DND-41 (cell line): ENCODE results near the gene ACSL1.

Experiments used
- CTCF ChIP-seq: IDR thresholded peaks from 2 replicates; pipeline ENCODE4 v1.5.1; 2012; ENCODE audit warnings: borderline replicate concordance, low read length, moderate library complexity, mild to moderate bottlenecking; ENCODE audit not compliant: poor library complexity, severe bottlenecking; ENCODE audit errors: extremely low read depth
- EZH2 ChIP-seq: IDR thresholded peaks from 3 replicates; pipeline ENCODE4 v1.6.1; 2012; ENCODE audit warnings: borderline replicate concordance, low read depth, mild to moderate bottlenecking, moderate library complexity, low read length, inconsistent platforms; ENCODE audit not compliant: severe bottlenecking

DNA sequence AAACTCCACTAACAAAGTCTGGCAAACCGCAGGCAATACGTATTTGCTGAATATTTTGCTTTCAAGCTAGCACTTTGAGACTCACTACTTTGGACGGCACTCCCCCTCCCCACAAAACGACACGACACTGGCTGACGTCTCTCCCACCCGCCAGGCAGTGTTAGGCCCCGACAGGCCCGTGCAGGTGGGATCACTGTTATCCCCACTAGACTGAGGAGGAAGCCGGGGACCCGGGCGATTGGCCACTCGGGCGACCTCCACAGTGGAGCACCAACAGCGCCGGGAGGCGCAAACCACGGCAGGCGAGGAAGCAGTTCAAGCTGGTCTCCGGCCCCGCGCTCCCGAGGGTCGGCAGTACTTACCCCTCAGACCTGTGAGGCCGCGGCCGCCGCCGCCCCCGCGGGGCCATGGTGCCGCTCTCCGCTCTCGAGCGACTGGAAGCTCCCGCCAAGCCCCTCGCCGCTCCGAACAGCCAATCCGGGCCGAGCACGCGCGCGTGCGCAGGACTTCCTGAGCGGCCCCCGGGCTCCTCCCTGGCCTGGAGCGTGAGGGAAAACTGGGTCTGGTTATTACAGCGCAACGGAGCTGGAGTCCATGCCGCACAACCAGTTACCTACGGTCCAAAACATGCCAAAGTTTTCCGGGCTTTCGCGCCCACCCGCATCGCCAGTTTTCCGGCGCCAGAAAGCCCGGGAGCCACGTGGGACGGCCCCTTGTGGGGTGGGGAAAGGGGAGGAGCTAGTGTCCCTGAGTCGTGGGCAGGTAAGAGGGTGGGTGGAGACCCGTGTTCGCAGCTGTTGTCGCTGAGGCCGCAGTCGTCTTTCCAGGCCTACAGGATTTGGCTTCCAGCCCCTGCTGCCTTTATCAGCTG lies 91.9 kb downstream of the ACSL1 start, which contains the start of gene CENPU:
- TF ChIP-seq CTCF (peak; percentile 1), EZH2 (no peak)
